Ectodermal cell (in vitro differentiated cells): ENCODE measurements around the gene RNF207.

ENCODE experiments used
- H3K27ac ChIP-seq: 2 replicates; pipeline ENCODE4 v1.7.0; 2013; ENCODE audit warnings: mild to moderate bottlenecking, low read depth, low read length; ENCODE audit not compliant: insufficient read depth, poor library complexity, severe bottlenecking
- H3K27me3 ChIP-seq: 2 replicates; pipeline ENCODE4 v1.7.0; 2013; ENCODE audit warnings: mild to moderate bottlenecking, low read length; ENCODE audit not compliant: insufficient read depth, control insufficient read depth, poor library complexity, severe bottlenecking
- H3K36me3 ChIP-seq: one replicate; pipeline ENCODE4 v1.7.0; 2013; ENCODE audit warnings: low read length; ENCODE audit not compliant: control insufficient read depth, insufficient read depth
- H3K4me1 ChIP-seq: one replicate; pipeline ENCODE4 v1.7.0; 2013; ENCODE audit warnings: low read length; ENCODE audit not compliant: control insufficient read depth, insufficient read depth
- H3K4me3 ChIP-seq: 2 replicates; pipeline ENCODE4 v1.7.0; 2013; ENCODE audit warnings: low read depth, low read length, control low read depth; ENCODE audit not compliant: insufficient read depth
- H3K9me3 ChIP-seq: 2 replicates; pipeline ENCODE4 v1.7.0; 2013; ENCODE audit warnings: mild to moderate bottlenecking, low read length, moderate library complexity; ENCODE audit not compliant: control insufficient read depth
- WGBS, 2 experiments: methylation state at CpG; one replicate each; pipeline ENCODE4 v1.1.7; 2013; ENCODE audit warnings: missing lambda C conversion rate in 2 of 2; 5-methylcytosine and 5-hydroxymethylcytosine counted together

RNF207 gene

GRCh38 chr1:6251233-6251632, 45.3 kb downstream of the RNF207 start:
- no peak overlapping the region for H3K27ac ChIP-seq
- WGBS, 2 experiments, result 92 to 94% methylated on average over 19 of the region's 19 CpGs
- peaks cover 6% of the 10 kb centered on the region for H3K36me3 ChIP-seq
- no peaks in the 10 kb centered on the region for H3K9me3 ChIP-seq
- no peak overlapping the region for H3K4me3 ChIP-seq
- H3K4me1 ChIP-seq, result peaks cover 19% of the 10 kb centered on the region
- H3K27me3 ChIP-seq, result peaks cover 45% of the 10 kb centered on the region

DNA sequence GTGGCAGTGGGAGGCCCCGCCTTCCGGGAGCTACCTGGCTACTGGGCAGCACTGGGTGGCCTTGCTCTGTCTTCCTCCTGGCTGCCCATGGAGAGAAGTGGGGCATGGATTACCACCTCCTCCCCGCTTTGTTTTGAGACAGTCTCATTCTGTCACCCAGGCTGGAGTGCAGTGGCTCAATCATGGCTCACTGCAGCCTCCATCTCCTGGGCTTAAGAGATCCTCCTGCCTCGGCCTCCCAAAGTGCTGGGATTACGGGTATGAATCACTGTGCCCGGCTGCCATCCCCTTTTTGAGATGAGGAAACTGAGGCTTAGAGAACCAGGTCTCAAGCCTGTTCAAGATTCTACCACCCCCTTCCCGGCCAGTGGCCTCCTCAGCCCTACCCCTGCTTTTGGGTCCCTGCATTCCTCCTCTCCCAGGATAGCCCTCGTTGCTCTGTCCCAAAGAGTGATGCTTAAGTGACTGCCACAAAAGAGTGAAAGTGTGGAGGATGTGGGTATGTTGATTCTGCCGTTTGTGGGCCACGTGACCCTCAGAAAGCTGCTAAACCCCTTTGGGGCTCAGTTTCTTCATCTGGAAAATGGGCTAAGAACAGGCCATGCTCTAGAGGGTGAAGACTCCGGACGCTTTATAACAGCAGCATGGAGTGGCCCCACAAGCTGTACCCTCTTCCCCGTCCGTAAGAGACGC, 45.9 kb downstream of the RNF207 start:
- H3K36me3 ChIP-seq, result peaks cover 6% of the 10 kb centered on the region
- peaks cover 45% of the 10 kb centered on the region for H3K27me3 ChIP-seq
- H3K27ac ChIP-seq, result no peak overlapping the region
- WGBS, 2 experiments, result 88 to 89% methylated on average over 15 of the region's 15 CpGs
- no peaks in the 10 kb centered on the region for H3K9me3 ChIP-seq
- peaks cover 13% of the 10 kb centered on the region for H3K4me1 ChIP-seq
- no peak overlapping the region for H3K4me3 ChIP-seq

- 95 to 98% methylated on average over 4 of the region's 4 CpGs for WGBS, 2 experiments
- Histone ChIP-seq H3K9me3 (no peaks in the 10 kb centered on the region), H3K27ac (no peak overlapping the region), H3K4me3 (no peak overlapping the region), H3K27me3 (peaks cover 40% of the 10 kb centered on the region), H3K36me3 (peaks cover 6% of the 10 kb centered on the region), H3K4me1 (peaks cover 8% of the 10 kb centered on the region)
Measured at GRCh38 chr1:6252374-6252710, 46.4 kb downstream of the RNF207 start.

DNA sequence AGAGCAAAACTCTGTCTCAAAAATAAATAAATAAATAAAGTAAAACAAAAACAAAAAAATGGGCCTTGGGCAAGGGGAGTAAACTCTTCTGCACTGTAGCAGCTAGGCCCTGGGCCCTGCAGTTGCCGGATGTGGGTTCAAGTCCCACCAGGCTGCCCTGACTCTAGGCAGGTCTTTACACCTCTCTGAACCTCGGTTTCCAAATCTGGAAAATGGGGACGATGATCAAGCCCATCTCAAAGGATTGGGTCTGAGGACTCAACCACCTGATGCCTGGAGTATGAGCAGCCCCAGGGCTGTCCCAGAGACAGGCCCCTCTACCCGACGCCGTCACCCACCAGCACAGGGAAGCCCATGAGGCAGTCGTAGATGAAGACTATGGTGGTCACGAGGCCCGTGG, 47.5 kb downstream of the RNF207 start:
- peaks cover 33% of the 10 kb centered on the region for H3K27me3 ChIP-seq
- peaks cover 6% of the 10 kb centered on the region for H3K4me1 ChIP-seq
- no peaks in the 10 kb centered on the region for H3K9me3 ChIP-seq
- H3K36me3 ChIP-seq, result peaks cover 6% of the 10 kb centered on the region
- H3K4me3 ChIP-seq, result no peak overlapping the region
- H3K27ac ChIP-seq, result no peak overlapping the region
- 95 to 96% methylated on average over 9 of the region's 9 CpGs for WGBS, 2 experiments

GRCh38 chr1:6254691-6255090, 48.8 kb downstream of the RNF207 start:
- Histone ChIP-seq H3K36me3 (peaks cover 6% of the 10 kb centered on the region), H3K4me3 (no peak overlapping the region), H3K4me1 (peaks cover 11% of the 10 kb centered on the region), H3K9me3 (no peaks in the 10 kb centered on the region), H3K27me3 (peaks cover 31% of the 10 kb centered on the region), H3K27ac (no peak overlapping the region)
- WGBS, 2 experiments, result 95 to 96% methylated on average over 16 of the region's 16 CpGs

- Histone ChIP-seq H3K4me1 (peaks cover 11% of the 10 kb centered on the region), H3K36me3 (peaks cover 6% of the 10 kb centered on the region), H3K27ac (no peak overlapping the region), H3K9me3 (no peaks in the 10 kb centered on the region), H3K27me3 (peaks cover 13% of the 10 kb centered on the region), H3K4me3 (no peak overlapping the region)
- 93 to 95% methylated on average over 13 of the region's 13 CpGs for WGBS, 2 experiments
Measured at GRCh38 chr1:6256645-6257044, 50.7 kb downstream of the RNF207 start.

- H3K36me3 ChIP-seq, result peaks cover 6% of the 10 kb centered on the region
- WGBS, 2 experiments, result 94 to 97% methylated on average over 8 of the region's 8 CpGs
- H3K4me3 ChIP-seq, result no peak overlapping the region
- H3K27me3 ChIP-seq, result peaks cover 9% of the 10 kb centered on the region
- no peak overlapping the region for H3K27ac ChIP-seq
- H3K9me3 ChIP-seq, result no peaks in the 10 kb centered on the region
- peaks cover 21% of the 10 kb centered on the region for H3K4me1 ChIP-seq
Measured at GRCh38 chr1:6257541-6258069, 51.7 kb downstream of the RNF207 start.

DNA sequence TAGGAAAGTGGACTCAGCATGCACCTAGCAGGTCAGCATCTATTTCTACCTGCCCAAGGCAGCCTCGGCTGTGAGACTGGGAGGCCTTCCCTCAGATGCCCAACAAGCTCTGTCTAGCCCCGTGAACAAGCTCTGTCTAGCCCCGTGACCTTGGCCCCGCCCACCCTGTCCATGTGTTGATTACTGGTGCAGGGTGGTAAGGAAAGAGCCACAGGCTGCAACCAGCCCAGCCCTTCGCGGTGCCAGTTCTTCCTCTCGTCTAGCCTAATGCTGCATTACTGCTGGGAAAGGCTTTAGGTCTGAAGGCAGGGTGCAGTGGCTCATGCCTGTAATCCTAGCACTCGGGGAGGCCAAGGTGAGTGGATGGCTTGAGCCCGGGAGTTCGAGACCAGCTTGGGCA, 52.8 kb downstream of the RNF207 start:
- Histone ChIP-seq H3K36me3 (peaks cover 3% of the 10 kb centered on the region), H3K4me1 (peaks cover 28% of the 10 kb centered on the region), H3K4me3 (no peak overlapping the region), H3K27me3 (peaks cover 9% of the 10 kb centered on the region), H3K9me3 (no peaks in the 10 kb centered on the region), H3K27ac (no peak overlapping the region)
- WGBS, 2 experiments, result 84 to 89% methylated on average over 10 of the region's 10 CpGs

DNA sequence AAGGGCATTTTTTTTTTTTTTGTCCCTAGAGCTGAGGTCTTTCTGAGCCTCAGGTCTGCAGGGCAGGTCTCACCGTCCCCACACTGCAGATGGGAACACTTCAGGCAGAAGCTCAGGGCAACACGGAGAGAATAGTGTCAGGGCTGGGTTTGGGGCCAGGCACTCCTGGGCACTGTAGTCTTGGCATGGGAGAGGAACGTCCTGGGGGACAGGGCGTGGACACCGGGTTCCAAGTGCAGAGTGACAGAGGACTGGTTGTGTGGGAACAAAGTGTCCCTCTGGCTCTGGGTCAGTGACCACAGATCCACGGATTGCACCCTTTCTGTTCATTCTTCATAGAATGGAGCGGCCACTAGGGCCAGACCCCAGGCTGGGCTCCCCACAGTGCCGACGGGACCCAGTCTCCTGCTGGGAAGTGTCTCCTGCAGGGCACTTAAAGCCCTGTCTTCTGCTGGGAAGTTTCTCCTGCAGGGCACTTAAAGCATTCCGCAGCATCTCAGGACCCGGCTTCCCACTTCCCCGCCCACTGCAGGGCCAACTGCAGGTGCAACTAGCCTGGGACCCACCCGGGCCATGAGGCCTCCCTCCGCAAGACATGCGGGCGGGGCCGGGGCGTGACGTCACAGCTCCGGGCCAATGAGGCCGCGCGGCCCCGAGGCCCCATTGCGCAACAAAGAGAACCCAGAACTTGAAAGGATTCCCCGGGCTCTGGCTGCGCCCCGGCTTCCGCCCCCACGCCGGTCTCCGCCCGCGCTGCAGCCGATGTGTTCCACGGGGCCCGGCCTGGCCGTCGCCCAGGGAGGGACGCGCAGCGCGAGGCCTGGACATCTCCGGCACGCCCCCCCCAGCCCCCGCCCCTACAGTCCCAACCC, 53.8 kb downstream of the RNF207 start:
- Histone ChIP-seq H3K9me3 (no peaks in the 10 kb centered on the region), H3K4me1 (peaks cover 28% of the 10 kb centered on the region), H3K27me3 (peaks cover 9% of the 10 kb centered on the region), H3K36me3 (no peaks in the 10 kb centered on the region), H3K27ac (no peak overlapping the region), H3K4me3 (peak overlapping the region; percentile 63)
- WGBS, 2 experiments, result 10 to 11% methylated on average over 46 of the region's 46 CpGs

DNA sequence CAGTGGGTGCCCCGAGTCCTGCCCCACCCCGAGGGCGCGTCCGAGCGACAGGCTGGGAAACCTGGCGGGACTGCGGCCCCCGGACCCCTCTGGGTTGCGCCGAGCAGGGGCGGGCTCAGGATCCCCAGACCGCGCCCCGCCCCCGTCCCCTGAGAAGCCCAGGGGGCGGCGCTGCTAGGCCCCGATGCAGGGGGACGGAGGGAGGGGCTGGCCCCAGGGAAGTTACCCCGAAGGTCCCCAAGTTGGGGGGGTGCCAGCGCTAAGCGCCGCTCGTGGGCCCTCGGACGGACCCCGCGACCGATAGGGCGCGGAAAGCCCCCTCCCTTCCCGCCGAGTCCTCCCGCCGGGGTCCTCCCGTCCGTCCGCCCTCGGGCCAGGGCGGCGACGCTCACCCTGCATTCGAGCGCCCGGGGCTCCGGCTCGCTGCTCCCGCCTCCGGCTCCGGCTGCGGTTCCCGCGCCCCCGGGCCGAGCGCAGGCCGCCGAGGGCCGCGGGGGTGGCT, 54.6 kb downstream of the RNF207 start:
- H3K36me3 ChIP-seq, result no peaks in the 10 kb centered on the region
- peaks cover 9% of the 10 kb centered on the region for H3K27me3 ChIP-seq
- peaks cover 28% of the 10 kb centered on the region for H3K4me1 ChIP-seq
- no peak overlapping the region for H3K27ac ChIP-seq
- peak overlapping the region; percentile 63 for H3K4me3 ChIP-seq
- WGBS, 2 experiments, result 0 to 1% methylated on average over 61 of the region's 61 CpGs
- no peaks in the 10 kb centered on the region for H3K9me3 ChIP-seq
